ENCODE data around the gene BATF. TPM values are rescaled to one million over a fixed set of nuclear protein-coding genes. Genes with fewer than 3 reads are reported as not detected.

BATF gene
- total RNA-seq, 1 donor from 2014 or later, result 0.47 TPM

DNA sequence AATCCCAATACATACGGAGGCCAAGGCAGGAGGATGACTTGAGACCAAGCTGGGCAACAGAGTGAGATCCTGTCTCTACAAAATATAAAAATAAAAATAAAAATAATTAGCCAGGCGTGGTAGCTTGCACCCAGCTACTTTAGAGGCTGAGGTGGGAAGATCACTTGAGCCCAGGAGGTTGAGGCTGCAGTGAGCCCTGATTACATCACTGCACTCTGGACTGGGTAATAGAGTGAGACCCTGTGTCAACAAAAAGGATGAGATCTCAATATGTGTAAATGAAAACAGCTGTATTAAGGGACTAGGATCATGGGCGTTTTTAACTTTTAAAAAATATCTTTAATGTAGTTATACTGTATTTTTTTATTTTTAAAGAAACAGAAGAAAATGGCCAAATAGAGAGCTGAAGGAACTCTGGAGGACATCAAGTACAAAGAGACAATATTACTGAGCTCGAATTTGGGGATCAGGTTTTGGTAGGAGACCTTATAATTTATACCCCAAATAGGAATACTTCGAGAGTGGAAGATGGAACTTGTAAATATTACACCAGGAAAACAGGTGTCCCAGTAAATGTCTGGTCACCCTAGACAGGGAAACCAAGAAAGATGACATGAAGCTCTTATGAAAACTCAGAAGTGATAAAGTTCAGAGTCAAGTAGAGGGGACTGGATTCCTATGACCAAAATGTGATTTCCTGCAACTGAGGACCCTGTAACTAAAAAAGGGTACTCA lies 13.1 kb downstream of the BATF start:
- DNase-seq, result no peak

DNA sequence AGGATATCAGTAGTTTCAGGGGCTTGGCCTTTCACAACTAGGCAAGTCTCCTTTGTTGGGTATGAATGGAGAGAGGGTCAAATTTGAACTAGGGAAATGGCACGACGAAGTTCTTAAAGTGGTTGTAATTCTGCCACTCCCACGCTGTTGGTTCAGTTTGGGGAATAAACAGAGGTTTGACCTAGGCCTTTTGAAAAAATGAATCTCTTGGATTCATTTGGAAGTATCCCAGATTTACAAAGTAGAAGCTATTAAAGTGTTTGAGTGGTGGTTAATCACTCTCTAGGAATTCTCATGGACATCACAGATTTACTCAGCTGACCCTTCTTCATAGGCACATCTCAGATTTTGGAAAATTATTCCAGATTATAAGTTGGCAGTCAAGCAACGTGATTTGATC lies 14.8 kb downstream of the BATF start:
- no peak for DNase-seq

DNA sequence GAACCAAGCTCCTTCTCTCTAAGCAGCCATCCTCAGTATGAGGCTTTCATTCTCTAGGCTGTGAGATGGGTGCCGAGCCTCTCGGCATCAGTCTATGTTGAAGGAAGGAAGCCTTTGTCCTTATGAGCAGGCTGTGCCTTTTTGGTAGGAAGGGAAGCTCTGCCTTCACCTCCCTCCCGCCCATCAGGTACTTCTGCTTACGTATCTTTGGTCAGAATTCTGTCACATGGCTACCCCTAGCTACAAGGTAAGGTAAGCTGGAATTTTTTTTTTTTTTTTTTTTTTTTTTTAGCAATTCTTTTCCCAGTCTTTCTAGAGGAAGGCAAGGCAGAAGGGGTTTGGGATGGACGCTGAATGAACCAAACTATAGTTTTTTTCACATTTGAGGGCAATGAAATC lies 16.9 kb downstream of the BATF start:
- no peak for DNase-seq

DNA sequence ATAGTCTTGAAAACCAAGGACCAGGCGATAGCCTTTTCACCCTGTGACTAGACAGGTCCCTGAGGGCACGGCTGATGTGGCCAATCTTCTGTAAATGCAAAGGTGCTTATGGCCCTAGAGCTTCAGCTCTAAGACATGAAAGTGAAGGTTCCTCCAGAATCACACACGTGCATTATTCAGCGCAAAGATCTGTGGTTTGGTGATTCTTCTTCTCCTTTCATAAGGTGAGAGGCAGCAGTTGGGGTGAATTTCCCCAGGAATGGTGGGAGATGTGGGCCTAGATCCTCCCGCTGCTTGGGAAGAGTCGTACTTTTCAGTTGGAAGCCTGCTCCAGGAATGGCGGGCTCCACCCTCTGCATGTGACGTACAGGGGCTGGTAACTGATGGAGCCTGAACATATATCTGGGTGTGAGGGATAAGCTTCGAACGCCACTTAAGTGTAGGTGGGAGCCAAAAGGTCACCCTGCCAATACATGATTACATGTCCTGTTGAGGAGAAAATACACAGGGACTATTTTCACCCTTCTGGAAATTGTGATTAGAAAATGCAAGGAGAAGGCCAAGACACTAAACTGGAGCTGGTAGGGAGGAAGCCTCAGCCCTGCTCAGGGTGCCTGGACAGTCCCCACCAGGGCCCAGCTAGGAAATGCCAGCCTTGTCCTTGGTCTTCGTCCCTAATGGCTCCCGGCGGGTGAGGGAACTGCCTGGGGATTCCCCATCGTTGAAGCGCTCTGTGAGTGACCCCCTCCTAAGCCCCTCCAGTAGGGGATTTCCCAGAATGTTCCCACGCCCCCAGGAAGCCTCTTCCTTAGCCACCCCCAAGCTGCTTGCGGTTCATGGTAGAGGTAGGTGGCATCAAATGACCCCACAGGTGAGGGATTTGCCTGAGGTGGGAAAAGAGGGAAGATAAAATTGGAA lies 17.6 kb downstream of the BATF start:
- no peak for DNase-seq

DNA sequence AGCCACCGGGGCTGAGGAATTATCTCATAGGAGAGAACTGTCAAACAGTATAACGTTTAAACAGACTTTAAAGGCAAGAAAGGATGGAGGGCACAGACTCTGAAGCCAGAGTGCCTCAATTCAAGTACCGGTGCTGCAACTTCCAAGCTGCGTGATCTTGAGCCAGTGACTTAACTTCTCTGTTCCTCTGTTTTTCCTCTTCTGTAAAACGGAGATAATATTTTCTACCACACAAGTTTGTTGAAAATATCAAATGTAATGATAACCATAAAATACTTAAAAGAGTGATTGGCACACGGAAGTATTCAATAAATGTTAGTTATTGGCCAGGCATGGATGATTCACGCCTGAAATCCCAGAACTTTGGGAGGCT lies 18.2 kb downstream of the BATF start:
- DNase-seq, result no peak

DNA sequence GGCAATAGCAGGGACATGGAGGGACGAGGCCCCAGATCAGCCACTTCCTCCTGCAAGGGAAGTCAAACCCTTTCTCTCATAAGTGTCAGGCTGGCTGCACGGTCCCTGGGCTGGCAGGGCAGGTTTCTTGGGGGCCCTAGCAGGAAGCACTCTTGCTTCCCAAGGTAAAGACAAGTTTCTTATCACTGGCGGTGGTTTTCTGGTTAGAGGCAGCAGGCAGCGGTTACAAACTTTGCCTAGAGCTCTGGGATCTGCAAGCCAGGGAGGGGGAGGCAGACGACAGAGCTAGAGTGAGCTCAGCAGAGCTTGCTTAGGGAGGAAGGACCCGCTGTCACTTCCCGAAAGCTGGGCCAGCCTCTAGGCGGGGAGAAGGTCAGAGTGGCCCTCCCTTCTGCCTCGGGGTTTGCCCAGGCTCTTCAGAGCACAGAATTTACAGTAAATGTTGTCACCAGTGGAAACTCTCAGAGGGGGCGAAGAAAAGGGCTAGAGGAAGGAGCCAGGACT lies 20.4 kb downstream of the BATF start:
- DNase-seq, result no peak

DNA sequence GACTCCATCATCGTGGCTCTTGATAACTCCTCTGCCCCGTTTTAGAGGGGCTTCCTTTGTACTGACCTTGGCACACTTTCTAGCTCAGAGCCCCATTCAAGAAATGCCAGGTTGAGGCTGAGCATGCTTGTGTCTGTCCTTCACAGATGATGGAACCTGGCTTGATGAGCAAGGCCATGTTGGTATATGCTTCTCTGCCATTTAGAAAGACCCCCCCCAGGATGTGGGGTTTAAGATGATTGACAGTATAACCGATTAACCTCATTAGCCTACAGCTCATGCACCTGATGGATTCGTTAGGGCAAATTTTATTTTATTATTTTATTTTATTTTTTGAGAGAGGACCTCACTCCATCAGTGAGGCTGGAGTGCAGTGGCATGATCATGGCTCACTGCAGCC lies 21.0 kb downstream of the BATF start:
- DNase-seq, result no peak

DNA sequence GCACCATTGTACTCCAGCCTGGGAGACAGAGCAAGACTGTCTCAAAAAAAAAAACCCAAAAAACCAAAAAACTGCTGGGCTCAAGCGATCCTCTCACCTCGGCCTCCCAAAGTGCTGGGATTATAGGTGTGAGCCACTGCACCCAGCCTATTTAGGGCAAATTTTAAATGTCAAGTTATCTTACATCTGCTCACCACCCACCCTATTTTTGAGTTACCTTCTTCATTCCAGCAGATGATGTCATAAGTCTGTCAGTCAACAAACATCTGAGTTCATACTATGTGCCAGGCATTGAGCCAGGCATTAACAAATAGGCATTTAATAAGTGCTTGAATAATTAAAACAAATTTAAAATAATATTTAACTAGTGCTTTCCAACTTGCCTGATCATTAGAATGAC lies 21.5 kb downstream of the BATF start:
- DNase-seq, result no peak

DNA sequence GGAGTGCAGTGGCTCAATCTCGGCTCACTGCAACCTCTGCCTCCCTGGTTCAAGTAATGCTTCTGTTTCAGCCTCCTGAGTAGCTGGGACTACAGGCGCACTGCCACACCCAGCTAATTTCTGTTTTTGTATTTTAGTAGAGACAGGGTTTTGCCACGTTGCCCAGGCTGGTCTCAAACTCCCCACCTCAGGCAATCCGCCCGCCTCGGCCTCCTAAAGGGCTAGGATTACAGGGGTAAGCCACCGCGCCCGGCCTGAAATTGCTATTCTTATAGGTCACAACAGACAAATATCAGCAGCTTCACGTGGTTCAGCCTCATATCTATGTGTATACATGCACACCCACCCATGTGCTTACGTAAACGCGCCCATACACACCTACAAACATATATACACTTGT lies 23.6 kb downstream of the BATF start:
- DNase-seq, result no peak

DNA sequence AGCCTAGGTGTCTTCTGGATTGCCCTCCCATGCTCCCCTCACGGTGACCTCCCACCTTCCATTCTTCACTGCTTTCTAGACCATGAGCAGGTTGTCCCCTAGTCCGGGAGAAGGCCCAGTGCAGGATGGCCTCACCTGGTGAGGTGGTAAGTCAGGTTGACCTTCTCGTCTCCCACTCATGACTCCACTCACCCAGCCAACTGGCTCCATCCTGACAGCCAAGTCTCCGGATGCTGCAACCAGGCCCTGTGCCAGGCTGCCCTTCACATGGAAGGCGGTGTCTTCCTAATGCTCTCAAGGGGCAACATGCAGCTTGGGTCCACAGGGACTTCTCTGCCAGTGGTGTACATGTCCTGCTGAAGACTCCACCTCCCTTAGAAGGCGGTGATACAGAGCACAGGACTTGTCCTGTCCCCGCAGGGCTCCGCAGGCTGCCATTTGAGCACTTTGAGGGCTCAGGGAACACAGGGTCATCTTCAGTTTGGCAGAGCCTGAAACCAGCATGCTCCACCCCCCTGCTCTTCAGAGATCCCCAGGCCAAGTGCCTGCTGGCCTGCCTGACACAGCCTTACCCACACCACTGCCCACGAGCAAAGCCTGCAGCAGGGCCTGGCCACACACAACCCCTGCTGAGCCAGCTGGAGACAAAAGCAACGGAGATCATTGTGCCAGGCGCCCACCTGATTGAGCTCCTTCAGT lies 25.4 kb downstream of the BATF start:
- no peak for DNase-seq

DNA sequence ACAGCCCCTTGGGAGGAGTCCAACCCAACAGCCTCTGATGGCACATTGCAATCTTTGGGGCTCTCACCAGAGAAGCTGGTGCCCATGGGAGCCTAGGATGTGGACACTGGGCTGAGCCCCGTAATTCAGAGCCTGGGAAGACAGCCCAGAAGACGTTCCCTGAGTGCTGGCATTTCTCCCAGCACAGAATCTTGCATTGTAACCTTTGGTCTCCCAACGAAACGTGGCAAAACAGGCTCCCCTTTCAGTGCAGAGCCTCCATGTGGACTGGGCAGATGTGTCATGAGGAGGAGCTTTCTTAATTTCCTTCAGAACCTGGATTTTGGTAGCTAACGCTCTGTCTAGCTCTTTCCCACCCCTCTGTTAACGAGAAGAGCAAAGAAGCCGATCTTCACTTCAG lies 26.3 kb downstream of the BATF start:
- DNase-seq, result no peak

DNA sequence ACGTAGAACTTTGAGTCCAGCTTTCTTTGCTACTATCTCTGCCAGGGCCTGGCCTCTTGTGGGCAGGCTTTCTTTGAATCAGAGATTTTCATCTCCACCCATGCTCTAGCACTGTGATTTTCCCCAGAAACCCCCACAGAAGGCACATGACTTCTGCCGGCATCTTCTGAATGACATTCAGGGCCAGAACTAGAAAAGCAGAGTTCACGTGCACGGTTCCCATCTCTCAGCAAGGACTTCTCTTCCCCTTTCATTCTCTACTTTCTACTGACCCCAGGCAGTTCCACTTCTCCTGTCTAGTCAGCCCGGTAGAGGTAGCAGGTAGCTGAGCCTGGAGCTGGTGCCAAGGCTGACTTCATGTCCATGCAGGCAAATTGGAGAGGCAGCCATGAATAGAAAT lies 26.9 kb downstream of the BATF start:
- no peak for DNase-seq

DNA sequence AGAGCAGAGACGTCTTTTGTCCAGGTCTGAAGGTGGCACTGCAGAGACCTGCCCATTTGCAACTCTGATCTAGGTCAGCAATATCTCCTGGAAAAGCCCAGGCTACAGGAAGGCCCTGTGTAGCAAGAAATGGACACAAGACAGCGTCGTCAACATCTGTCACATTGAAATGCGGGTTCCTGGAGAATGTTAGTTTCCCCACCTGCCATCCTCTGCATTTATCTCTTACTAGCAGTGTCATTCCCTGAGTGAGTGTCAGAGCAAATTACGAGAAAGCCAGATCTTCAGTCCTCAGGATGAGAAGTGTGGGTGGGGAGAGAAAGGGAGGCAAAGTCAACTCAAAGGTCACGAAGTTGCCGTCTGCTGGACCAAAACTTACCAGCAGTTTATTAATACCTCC lies 28.8 kb downstream of the BATF start:
- no peak for DNase-seq

DNA sequence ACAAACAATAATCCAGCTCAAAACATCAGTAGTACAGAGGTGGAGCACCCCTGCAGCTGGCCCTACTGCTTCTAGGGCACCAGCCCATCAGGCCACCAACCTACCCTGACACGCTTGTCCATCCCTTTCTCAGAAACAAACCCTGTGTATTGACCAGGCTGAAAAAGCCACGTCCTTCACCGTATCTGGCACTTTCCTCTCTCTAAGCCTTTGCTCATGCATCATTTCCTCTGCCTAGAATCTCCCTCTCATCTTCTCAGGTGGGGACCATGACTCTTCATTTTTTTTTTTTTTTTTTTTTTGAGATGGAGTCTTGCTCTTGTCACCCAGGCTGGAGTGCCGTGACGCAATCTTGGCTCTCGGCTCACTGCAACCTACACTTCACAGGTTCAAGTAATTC lies 30.9 kb downstream of the BATF start:
- no peak for DNase-seq

DNA sequence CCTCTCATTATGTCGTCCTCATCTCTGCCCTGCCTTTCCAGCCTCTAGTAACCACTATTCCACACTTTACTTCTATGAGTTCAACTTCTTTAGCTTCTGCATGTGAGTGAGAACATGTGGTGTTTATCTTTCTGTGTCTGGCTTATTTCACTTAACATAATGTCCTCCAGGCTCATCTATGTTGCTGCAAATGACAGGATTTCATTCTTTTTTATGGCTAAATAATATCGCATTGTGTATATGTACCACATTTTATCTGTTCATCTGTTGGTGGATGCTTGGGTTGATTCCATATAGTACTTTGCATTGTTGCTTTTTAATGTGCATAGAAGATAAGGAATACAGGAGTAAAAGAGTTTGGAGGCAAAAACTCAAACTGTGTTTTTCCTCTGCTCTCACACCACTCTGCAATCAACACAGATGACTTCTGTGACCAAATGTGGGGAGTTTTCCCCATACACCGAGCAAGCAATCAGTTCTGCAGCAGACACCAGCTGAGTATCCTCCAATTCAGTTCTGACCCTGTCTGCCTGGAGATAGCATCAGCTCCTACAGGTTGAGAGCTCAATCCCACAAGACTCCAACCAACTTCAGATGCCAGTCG lies 31.6 kb downstream of the BATF start:
- DNase-seq, result no peak

DNA sequence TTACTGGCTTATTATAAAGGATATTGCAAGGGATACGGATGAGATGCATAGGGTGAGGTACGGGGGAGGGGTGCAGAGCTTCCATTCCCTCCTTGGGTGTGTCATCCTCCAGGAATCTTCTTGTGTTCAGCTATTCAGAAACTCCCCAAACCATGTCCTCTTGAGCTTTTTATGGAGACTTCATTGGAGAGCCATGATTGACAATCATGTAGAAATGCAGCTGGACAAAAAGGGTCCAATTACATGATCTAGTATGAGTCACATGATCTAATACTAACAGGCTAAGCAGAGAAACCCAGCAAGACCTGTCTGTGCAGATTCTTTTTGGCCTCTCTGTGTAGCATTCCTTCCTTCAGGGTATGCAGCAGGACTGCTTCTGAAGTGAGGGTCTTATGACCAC lies 32.2 kb downstream of the BATF start:
- no peak for DNase-seq

DNA sequence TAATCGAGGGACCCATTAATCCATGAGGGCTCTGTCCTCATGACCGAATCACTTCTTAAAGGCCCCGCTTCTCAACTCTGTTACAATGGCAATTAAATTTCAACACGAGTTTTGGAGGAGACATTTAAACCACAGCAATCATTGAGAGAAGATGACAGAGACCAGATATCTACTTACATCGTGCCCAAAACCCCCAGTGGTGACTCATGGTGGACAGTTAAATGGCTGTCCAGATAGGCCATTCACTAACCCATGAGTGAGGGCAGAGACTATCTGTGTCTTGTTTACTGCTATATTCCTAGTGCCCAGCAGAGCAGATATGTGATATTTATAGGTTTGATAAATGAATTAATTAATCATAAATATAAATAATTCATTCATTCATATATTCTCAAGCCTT lies 36.2 kb downstream of the BATF start:
- DNase-seq, result no peak

DNA sequence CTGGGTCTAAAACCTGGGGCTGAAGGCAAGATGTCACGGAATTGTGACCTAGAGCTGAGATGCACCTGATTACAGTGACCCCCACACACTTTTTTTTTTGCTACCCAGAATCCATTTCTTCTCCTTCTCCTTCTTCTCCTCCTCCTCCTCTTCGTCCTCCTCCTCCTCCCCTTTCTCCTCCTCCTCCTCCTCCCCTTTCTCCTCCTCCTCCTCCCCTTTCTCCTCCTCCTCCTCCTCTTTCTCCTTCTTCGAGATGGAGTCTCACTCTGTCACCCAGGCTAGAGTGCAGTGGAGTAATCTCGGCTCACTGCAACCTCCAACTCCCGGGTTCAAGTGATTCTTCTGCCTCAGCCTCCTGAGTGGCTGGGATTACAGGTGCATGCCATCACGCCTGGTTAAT lies 36.8 kb downstream of the BATF start:
- no peak for DNase-seq

DNA sequence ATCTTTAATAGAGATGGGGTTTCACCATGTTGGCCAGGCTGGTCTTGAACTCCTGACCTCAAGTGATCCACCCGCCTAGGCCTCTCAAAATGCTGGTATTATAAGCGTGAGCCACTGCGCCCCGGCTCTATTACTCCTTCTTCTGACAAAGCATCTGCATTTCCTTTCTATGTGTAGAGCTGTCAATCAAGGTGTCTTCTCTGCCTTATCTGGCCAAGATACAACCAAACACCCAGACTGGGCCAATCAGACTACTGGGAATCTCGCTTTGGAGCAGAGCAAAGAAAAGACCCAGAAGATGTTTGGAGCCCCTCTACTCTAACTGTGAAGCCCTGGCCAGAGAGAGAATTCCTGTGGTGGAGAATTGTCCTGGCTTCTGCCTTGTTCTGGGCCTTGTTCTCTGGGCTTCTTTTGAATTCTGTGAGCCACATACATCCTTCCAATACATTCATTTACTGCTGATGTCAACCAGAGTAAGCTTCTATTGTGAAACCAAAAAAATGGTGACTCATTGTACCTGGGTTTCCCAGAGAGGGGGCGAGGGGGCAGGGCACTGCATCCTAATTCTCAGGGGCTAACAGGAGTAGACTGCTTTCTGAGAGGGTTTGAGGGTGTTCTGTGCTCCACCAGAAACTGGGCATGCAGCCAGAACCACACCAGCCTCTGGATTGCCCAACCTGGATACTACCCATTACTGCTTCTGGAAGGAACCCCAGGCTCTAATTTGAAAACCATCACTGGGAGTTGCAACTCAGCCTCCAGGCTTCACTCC lies 37.4 kb downstream of the BATF start:
- no peak for DNase-seq

DNA sequence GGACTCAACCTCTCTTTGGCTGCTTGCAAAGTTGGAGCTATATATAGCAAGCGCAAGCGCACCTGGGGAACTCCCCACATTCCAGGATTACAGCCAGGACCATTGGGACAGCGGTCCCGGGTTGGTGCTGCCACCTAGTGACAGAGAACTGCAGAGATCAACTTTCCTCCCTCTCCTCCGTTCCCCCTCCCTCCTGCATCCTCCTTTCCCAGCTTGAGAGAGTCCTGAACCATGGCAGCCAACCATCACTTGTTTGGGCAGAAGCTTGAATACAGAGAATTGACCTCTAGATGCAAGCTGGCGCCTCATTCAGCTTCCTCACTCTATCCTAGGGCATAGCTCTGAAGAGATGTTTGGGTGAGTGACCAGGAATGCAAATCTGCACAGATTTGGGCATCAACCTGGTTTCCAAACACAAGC lies 38.8 kb downstream of the BATF start:
- DNase-seq, result no peak

DNA sequence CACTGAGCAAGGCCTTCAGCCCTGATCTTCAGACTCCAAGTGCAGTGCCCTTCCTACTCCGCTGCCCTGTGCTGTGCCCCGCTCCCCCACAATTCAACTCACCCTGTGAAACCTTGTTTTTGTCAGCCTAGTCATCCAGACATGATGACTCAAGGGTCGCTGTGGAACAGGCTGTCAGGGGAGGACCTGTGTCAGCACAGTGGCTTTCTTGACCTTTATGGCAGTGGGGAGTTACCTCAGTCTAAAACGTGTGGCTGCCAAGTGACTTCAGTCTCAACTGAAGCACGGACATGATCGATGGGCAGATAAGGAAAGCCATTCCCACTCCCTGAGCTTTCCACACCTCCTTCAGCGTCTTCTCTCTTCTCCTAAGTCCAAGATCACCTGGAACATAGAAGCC lies 39.8 kb downstream of the BATF start:
- DNase-seq, result no peak

DNA sequence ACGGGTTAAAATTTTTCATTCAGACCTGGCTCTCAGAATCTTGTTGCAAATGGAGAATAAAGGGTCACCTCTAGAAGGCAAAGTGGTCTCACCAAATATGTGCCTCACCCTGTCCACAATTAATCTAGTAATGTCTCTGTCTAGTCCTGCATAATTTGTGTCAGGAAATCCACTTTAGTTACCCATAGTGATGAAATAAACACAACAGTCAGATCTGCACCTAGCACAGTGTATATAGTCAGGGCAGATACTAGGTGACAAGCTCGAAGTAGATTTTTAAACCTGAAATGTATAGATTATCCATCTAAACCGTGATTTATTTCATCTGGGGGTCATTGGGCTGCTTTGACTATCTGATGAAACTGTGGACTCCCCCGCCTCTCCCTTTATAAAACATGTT lies 40.2 kb downstream of the BATF start:
- no peak for DNase-seq
